Loucy (cell line): Measurements from ENCODE around the gene SUPT3H.

ENCODE experiments used
- H2AFZ ChIP-seq: fragments of 200-600 bp; sonication (generic); 2 replicates; pipeline ENCODE4 v1.6.0; 2016; ENCODE audit warnings: antibody characterized with exemption, mild to moderate bottlenecking, low read length, moderate library complexity
- H3F3A ChIP-seq: fragments of 200-600 bp; 2 replicates; pipeline ENCODE4 v1.6.0; 2016; ENCODE audit warnings: antibody characterized with exemption, low read depth, mild to moderate bottlenecking
- H3K27me3 ChIP-seq: fragments of 200-600 bp; sonication (generic); 2 replicates; pipeline ENCODE4 v1.6.1; 2014; ENCODE audit warnings: low read length, mild to moderate bottlenecking; ENCODE audit not compliant: insufficient read depth, poor library complexity, severe bottlenecking
- H3K36me3 ChIP-seq: fragments of 200-600 bp; sonication (generic); 2 replicates; pipeline ENCODE4 v1.6.1; 2016; ENCODE audit warnings: low read length; ENCODE audit not compliant: insufficient read depth
- H3K4me1 ChIP-seq: fragments of 200-600 bp; sonication (generic); 2 replicates; pipeline ENCODE4 v1.5.1; 2014; ENCODE audit warnings: low read length, mild to moderate bottlenecking; ENCODE audit not compliant: insufficient read depth, poor library complexity, severe bottlenecking
- H3K4me2 ChIP-seq: fragments of 200-600 bp; sonication (generic); 2 replicates; pipeline ENCODE4 v1.6.0; 2014; ENCODE audit warnings: antibody characterized with exemption, low read length, low read depth, mild to moderate bottlenecking; ENCODE audit not compliant: poor library complexity, severe bottlenecking
- H3K4me3 ChIP-seq: fragments of 200-600 bp; sonication (generic); 2 replicates; pipeline ENCODE4 v1.5.1; 2014; ENCODE audit warnings: low read length, mild to moderate bottlenecking, mixed read lengths; ENCODE audit not compliant: poor library complexity, severe bottlenecking
- H3K79me2 ChIP-seq: fragments of 200-600 bp; sonication (generic); 2 replicates; pipeline ENCODE4 v1.6.1; 2014; ENCODE audit warnings: low read length; ENCODE audit not compliant: insufficient read depth
- H3K9ac ChIP-seq: fragments of 200-600 bp; sonication (generic); 2 replicates; pipeline ENCODE4 v1.6.0; 2014; ENCODE audit warnings: mild to moderate bottlenecking, low read depth, low read length, moderate library complexity; ENCODE audit not compliant: poor library complexity, severe bottlenecking
- H3K9me2 ChIP-seq: fragments of 200-600 bp; sonication (generic); replicated peaks from 2 replicates; pipeline ENCODE4 v1.6.1; 2016; ENCODE audit warnings: low read depth, low read length, mixed read lengths
- H3K9me3 ChIP-seq: fragments of 200-600 bp; sonication (generic); 2 replicates; pipeline ENCODE4 v1.6.1; 2014; ENCODE audit warnings: mild to moderate bottlenecking, antibody characterized with exemption, low read length, low read depth; ENCODE audit not compliant: insufficient read depth
- H4K20me1 ChIP-seq: fragments of 200-600 bp; sonication (generic); 2 replicates; pipeline ENCODE4 v1.6.0; 2014; ENCODE audit warnings: antibody characterized with exemption, low read length, mild to moderate bottlenecking; ENCODE audit not compliant: insufficient read depth, poor library complexity, severe bottlenecking
- CTCF ChIP-seq: fragments of 200-600 bp; sonication (generic); conservative IDR thresholded peaks from 2 replicates; pipeline ENCODE4 v1.5.1; 2014; ENCODE audit warnings: mild to moderate bottlenecking, antibody characterized with exemption, low read length
- EZH2phosphoT487 ChIP-seq: fragments of 200-600 bp; IDR thresholded peaks from 2 replicates; pipeline ENCODE4 v1.6.1; 2018; ENCODE audit warnings: antibody characterized with exemption, mild to moderate bottlenecking, moderate library complexity, borderline replicate concordance

The SUPT3H gene

GRCh38 chr6:44843734-44844133 lies 534.0 kb downstream of the SUPT3H start:
- Histone ChIP-seq H3K27me3 (no peaks in the 10 kb centered on the region), H3K4me3 (no peak overlapping the region), H3K9ac (no peak overlapping the region), H3K4me2 (no peak overlapping the region), H3F3A (no peaks in the 10 kb centered on the region), H3K36me3 (no peaks in the 10 kb centered on the region), H3K9me2 (no peaks in the 10 kb centered on the region), H3K4me1 (peaks cover 8% of the 10 kb centered on the region), H3K9me3 (no peaks in the 10 kb centered on the region), H4K20me1 (no peaks in the 10 kb centered on the region), H2AFZ (no peak overlapping the region), H3K79me2 (no peaks in the 10 kb centered on the region)
- TF ChIP-seq CTCF (no peak), EZH2phosphoT487 (no peak)

GRCh38 chr6:44842616-44843015 lies 535.1 kb downstream of the SUPT3H start:
- Histone ChIP-seq H3K9ac (no peak overlapping the region), H3K27me3 (no peaks in the 10 kb centered on the region), H2AFZ (no peak overlapping the region), H3F3A (no peaks in the 10 kb centered on the region), H3K36me3 (no peaks in the 10 kb centered on the region), H3K4me1 (peaks cover 8% of the 10 kb centered on the region), H3K9me3 (no peaks in the 10 kb centered on the region), H3K4me3 (no peak overlapping the region), H4K20me1 (no peaks in the 10 kb centered on the region), H3K4me2 (no peak overlapping the region), H3K9me2 (no peaks in the 10 kb centered on the region), H3K79me2 (no peaks in the 10 kb centered on the region)
- TF ChIP-seq CTCF = no peak
- TF ChIP-seq EZH2phosphoT487 = no peak

GRCh38 chr6:44841829-44842228 lies 535.9 kb downstream of the SUPT3H start:
- Histone ChIP-seq H3K4me3 (no peak overlapping the region), H3K4me2 (no peak overlapping the region), H3K36me3 (no peaks in the 10 kb centered on the region), H4K20me1 (no peaks in the 10 kb centered on the region), H3K79me2 (no peaks in the 10 kb centered on the region), H3K9ac (no peak overlapping the region), H3F3A (no peaks in the 10 kb centered on the region), H2AFZ (no peak overlapping the region), H3K9me3 (no peaks in the 10 kb centered on the region), H3K9me2 (no peaks in the 10 kb centered on the region), H3K27me3 (no peaks in the 10 kb centered on the region), H3K4me1 (peaks cover 8% of the 10 kb centered on the region)
- TF ChIP-seq CTCF (no peak), EZH2phosphoT487 (no peak)
